Stomach (tissue), 19 donors: ENCODE measurements around the gene FAHD2B. TPM values are rescaled to one million over a fixed set of nuclear protein-coding genes. Genes with fewer than 3 reads are reported as not detected.
A peak's percentile ranks its signal among the peaks of the same experiment; 100 is the strongest.
"Not testable (repeated sequence)": the region's sequence is repeated elsewhere in the genome, so short reads cannot be mapped to it uniquely, and the experiment has no call there.

Experiments
- DNase-seq, 2 donors: peaks; one replicate each; pipeline versions ENCODE4 v3.0.0 to v3.0.0-alpha.2; 2013 to 2019
- H3K27ac ChIP-seq, 5 donors: fragments of 200-600 bp in 4 of 5; sonication (generic) in 4 of 5; one replicate each; pipeline ENCODE4 v1.5.1; 2013 to 2019; ENCODE audit warnings: mild to moderate bottlenecking in 1 of 5, moderate library complexity in 1 of 5
- H3K27me3 ChIP-seq, 3 donors: fragments of 200-600 bp; sonication (generic); one replicate each; pipeline ENCODE4 v1.5.1; 2017 to 2019; ENCODE audit warnings: mixed run types in 1 of 3
- H3K36me3 ChIP-seq, 4 donors: fragments of 200-600 bp; sonication (generic); 1 replicate in 3 of 4; 2 replicates in 1 of 4; pipeline ENCODE4 v1.5.1; 2016 to 2019
- H3K4me1 ChIP-seq, 4 donors: fragments of 200-600 bp; sonication (generic); one replicate each; pipeline ENCODE4 v1.5.1; 2016 to 2019
- H3K4me3 ChIP-seq, 4 donors: fragments of 200-600 bp; sonication (generic) in 3 of 4; one replicate each; pipeline ENCODE4 v1.5.1; 2016 to 2019; ENCODE audit warnings: mild to moderate bottlenecking in 1 of 4
- H3K9me3 ChIP-seq, 4 donors: fragments of 200-600 bp; sonication (generic); one replicate each; pipeline ENCODE4 v1.5.1; 2016 to 2019
- POLR2AphosphoS5 ChIP-seq, 3 donors: sonication (generic); formaldehyde crosslinking; IDR thresholded peaks; one replicate each; pipeline ENCODE4 v1.6.1; 2016; ENCODE audit warnings: antibody characterized with exemption in 3 of 3
- WGBS, 5 donors: extraction: QIAGEN DNeasy Blood & Tissue Kit in 3 of 5; methylation state at CpG; one replicate each; pipeline versions ENCODE4 v1.1.5 to v1.1.7; 2013 to 2018; 5-methylcytosine and 5-hydroxymethylcytosine counted together
- intact Hi-C: fragments of 100-400 bp; cut with DNase I; formaldehyde crosslinking; loops from one replicate; pipeline ENCODE4 v1.15.1; 2023; ENCODE audit warnings: low total_unique reads
- long read RNA-seq, 10 donors: transcript quantifications; one replicate each; lab custom pipeline, GENCODE V29; 2026
- polyA plus RNA-seq, 3 donors: library from polyadenylated mRNA; stranded (reverse); fragments of 200-250 nt; gene quantifications; one replicate each; pipeline ENCODE4 v1.2.3, GENCODE V29; 2013
- total RNA-seq, 5 donors: library from RNA; depleted of rRNA; stranded (reverse); fragments of >200 nt; gene quantifications; one replicate each; pipeline versions ENCODE4 v1.1.0 to v1.2.3, GENCODE V29; 2014 to 2016
- TF ChIP-seq, protein P1 (sequence below), 7 experiments: fragments of 450-650 bp in 4 of 7; fragments of 200-600 bp in 3 of 7; sonication (generic) in 3 of 7; IDR thresholded peaks; one replicate each; pipeline ENCODE4 v1.5.1; 2016 to 2019; ENCODE audit warnings: antibody characterized with exemption in 7 of 7, control low read depth in 2 of 7, mild to moderate bottlenecking in 1 of 7
- donor health status: healthy with polysubstance abuse.
- donor health status: Bipolar disorder and iron deficiency.
- donor health status: healthy.

The FAHD2B gene, protein sequence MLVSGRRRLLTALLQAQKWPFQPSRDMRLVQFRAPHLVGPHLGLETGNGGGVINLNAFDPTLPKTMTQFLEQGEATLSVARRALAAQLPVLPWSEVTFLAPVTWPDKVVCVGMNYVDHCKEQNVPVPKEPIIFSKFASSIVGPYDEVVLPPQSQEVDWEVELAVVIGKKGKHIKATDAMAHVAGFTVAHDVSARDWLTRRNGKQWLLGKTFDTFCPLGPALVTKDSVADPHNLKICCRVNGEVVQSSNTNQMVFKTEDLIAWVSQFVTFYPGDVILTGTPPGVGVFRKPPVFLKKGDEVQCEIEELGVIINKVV
- total RNA-seq (10 to 100 TPM in 2 of 5 donors, 1 to 10 TPM in 2, not detected in 1; 3.5 to 17.8 (median 10.9) TPM), polyA plus RNA-seq (10 to 100 TPM; 17.9 to 30.4 (median 19.2) TPM)
- long read RNA-seq, donor 1, partial matches to known transcripts: 0 of 4 reads
- long read RNA-seq, donor 1, other reads (novel, unspliced or antisense): 0 of 4 reads
- long read RNA-seq, donor 2, partial matches to known transcripts: 30 of 33 reads
- long read RNA-seq, donor 2, other reads (novel, unspliced or antisense): 0 of 33 reads
- long read RNA-seq, donor 3, partial matches to known transcripts: 0 of 5 reads
- long read RNA-seq, donor 3, other reads (novel, unspliced or antisense): 0 of 5 reads
- long read RNA-seq, donor 4: 0 reads
- long read RNA-seq, donor 5, transcript FAHD2B-202 (9 exons, 1,388 nt): major isoform, 8 of 10 reads
- long read RNA-seq, donor 5, partial matches to known transcripts: 0 of 10 reads
- long read RNA-seq, donor 5, other reads (novel, unspliced or antisense): 0 of 10 reads
- long read RNA-seq, donor 6: 0 reads
- long read RNA-seq, donor 7, partial matches to known transcripts: 0 of 5 reads
- long read RNA-seq, donor 7, other reads (novel, unspliced or antisense): 0 of 5 reads
- long read RNA-seq, donor 8, transcript FAHD2B-202 (9 exons, 1,388 nt): major isoform, 7 of 19 reads
- long read RNA-seq, donor 8, partial matches to known transcripts: 9 of 19 reads
- long read RNA-seq, donor 8, other reads (novel, unspliced or antisense): 0 of 19 reads
- long read RNA-seq, donor 9, transcript FAHD2B-202 (9 exons, 1,388 nt): major isoform, 5 of 10 reads
- long read RNA-seq, donor 9, transcript FAHD2B-201 (8 exons, 1,305 nt): major isoform, 5 of 10 reads
- long read RNA-seq, donor 9, partial matches to known transcripts: 0 of 10 reads
- long read RNA-seq, donor 9, other reads (novel, unspliced or antisense): 0 of 10 reads
- long read RNA-seq, donor 10, partial matches to known transcripts: 0 of 2 reads
- long read RNA-seq, donor 10, other reads (novel, unspliced or antisense): 0 of 2 reads

DNA sequence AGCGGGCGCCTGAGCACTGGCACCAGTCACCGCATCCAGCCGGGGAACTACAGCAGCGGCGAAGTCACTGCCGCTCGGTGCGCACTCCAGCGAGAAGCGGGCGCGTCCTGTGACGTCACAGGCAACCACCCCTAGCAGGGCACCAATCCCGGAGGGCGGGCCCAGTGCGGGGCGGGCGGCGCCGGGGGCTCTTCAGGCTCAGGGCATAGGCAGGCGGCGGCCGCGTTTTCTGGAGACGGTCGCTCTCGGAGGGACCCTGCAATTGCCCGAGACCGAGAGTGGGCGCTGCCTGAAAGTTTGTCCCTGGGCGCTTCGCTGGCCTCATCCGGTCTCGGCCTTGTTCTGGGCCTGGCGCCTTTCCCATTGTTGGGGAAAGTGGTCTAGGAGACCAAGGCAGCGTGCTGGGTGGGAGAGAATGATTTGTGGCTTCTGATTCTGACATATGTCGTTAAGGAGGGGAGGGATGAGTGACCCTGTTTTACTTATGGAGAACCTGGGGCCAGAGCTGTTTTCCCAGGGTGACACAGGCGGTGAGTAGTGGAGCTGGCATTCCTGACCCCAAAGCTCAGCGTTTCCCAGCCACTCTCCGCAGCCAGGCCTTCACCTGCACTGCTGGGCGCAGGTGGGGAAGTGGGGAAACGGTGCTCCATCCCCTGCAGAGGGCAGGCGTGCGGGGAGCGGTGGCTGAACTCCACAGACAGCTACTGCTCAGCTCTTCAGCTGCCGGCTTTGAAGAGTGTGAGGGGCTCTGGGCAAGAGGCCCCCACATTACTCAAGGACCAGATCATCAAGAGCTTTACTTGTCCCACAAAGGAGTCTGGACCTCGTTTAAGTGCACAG lies at the start of gene FAHD2B:
Gene FAHD2B (minus strand): TSS at position 111 of the 840 bp plus-strand sequence. CDS start 3,176 bp downstream, outside the sequence.
- 2 to 11% (median 6%) methylated on average over 5 to 38 of the region's 48 CpGs for WGBS, 5 donors
- H3K27ac ChIP-seq: peak within 1 kb of the TSS; percentile 56 to 83 (median 70)

DNA sequence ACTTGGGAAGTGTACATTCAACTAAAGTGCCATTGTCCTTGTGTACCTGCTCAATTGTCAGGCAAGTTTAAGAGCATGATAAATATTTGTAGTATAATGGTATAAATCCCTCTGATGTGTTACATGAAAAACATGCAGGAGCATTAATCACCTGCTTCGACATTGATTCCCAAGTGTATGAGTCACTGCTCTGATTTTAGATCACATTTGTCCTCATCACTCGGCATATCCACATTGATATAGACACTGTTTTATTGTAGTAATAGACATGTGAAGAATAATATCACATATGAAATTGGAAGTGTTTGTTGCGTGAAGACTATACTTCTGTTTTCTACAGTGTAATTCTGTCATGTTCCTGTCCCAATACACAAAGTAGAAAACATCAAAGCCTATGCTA lies 49.3 kb upstream of the FAHD2B start:
- H3K27me3 ChIP-seq, H3K4me1 ChIP-seq, intact Hi-C loops, H3K27ac ChIP-seq, H3K4me3 ChIP-seq, H3K9me3 ChIP-seq, DNase-seq: not testable (repeated sequence)
- peaks cover 12 to 37% (median 33%) of the 10 kb centered on the region in 4 donors for H3K36me3 ChIP-seq
- WGBS, 5 donors: 65 to 77% (median 71%) methylated on average over 3 of the region's 3 CpGs

More for the DNA sequence above, at the start of gene FAHD2B:
- peak within 1 kb of the TSS; percentile 31 to 47 (median 42) for H3K4me3 ChIP-seq
- peak; percentile 92 to 94 for DNase-seq
- H3K36me3 ChIP-seq: peaks cover 0 to 11% (median 0%) of the 10 kb centered on the region in 4 donors
- H3K9me3 ChIP-seq, H3K27me3 ChIP-seq, intact Hi-C loops: not testable (repeated sequence)
- peaks cover 7 to 15% (median 11%) of the 10 kb centered on the region in 4 donors for H3K4me1 ChIP-seq

DNA sequence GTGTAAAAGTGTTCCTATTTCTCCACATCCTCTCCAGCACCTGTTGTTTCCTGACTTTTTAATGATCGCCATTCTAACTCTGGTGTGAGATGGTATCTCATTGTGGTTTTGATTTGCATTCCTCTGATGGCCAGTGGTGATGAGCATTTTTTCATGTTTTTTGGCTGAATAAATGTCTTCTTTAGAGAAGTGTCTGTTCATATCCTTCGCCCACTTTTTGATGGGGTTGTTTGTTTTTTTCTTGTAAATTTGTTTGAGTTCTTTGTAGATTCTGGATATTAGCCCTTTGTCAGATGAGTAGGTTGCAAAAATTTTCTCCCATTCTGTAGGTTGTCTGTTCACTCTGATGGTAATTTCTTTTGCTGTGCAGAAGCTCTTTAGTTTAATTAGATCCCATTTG lies 34.4 kb upstream of the FAHD2B start:
- H3K9me3 ChIP-seq, H3K27me3 ChIP-seq, DNase-seq, intact Hi-C loops, H3K27ac ChIP-seq, H3K4me1 ChIP-seq, H3K36me3 ChIP-seq, H3K4me3 ChIP-seq: not testable (repeated sequence)
- WGBS, 5 donors: 89 to 98% (median 94%) methylated on average over 2 of the region's 2 CpGs

DNA sequence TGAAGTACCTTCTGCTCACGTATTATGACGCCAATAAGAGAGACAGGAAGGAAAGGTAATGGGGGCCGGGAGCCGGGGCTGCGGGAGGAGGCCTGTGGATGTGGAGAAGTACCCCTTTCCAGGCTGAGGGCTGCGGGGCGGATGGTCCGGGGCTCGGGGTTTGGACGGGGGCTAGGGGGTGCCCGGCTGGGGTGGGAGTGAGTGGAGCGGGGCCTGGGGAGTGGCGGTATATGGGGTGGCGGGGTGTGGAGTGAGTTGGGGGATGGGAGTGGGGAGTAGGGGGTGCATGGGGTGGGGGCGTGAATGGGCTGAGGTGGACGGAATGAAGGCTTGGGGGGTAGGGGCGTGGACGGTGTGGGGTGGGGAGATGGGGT lies 19.2 kb upstream of the FAHD2B start:
- Histone ChIP-seq H3K27ac (peak overlapping the region; percentile 91 to 98 (median 93)), H3K4me3 (peak overlapping the region; percentile 67 to 81 (median 74))
- DNase-seq: peak in 1 of 2 donors; percentile 34
- H3K9me3 ChIP-seq, H3K27me3 ChIP-seq, H3K4me1 ChIP-seq, intact Hi-C loops, H3K36me3 ChIP-seq: not testable (repeated sequence)
- 0 to 2% (median 2%) methylated on average over 5 to 18 of the region's 18 CpGs for WGBS, 5 donors

DNA sequence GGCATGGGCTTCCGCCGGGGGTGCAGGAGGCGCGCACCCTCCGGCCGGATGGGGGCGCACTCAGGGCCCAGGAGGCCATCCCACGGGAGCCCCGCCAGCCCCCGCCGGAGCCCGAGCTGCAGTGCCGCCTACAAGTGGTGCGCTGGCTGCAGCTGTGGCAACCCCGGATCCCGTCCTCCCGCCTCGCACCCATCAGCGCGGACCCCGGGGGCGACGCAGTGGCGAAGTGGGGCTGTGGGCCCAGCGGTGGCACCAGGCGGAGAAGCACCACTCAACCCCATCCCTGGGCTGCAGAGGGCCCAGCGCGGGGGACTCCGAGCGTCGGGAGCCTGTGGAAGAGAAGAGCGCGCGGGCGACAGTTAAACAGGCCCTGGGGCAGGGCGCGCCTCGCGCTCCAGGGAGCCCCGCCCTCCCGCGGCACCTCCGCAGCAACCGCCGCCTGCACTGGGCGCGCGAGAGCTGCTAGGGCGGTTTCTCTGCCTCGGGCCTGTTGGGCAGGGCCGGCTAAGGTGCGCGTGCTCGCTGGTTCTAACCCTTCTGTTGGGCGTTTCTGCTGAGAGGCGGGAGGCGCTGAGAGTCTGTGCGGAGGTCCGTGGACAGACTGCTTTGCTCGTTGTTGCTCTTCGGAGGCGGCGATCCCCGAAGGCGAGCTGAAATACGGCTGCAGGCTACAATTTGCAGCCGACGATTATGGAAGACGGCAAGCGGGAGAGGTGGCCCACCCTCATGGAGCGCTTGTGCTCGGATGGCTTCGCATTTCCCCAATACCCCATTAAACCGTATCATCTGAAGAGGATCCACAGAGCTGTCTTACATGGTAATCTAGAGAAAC lies 18.6 kb upstream of the FAHD2B start, which contains the start of gene ANKRD36:
Gene ANKRD36 (plus strand): TSS at position 104 of the 832 bp plus-strand sequence. CDS start 587 bp downstream, at position 691.
- H3K4me1 ChIP-seq, H3K27me3 ChIP-seq, intact Hi-C loops, H3K9me3 ChIP-seq, H3K36me3 ChIP-seq: not testable (repeated sequence)
- peak within 1 kb of the TSS; percentile 67 to 81 (median 74) for H3K4me3 ChIP-seq
- TF ChIP-seq POLR2AphosphoS5 (IDR thresholded peaks at IDR 0.05): peak in 1 of 3 donors; percentile 50
- TF ChIP-seq, protein P1, sequence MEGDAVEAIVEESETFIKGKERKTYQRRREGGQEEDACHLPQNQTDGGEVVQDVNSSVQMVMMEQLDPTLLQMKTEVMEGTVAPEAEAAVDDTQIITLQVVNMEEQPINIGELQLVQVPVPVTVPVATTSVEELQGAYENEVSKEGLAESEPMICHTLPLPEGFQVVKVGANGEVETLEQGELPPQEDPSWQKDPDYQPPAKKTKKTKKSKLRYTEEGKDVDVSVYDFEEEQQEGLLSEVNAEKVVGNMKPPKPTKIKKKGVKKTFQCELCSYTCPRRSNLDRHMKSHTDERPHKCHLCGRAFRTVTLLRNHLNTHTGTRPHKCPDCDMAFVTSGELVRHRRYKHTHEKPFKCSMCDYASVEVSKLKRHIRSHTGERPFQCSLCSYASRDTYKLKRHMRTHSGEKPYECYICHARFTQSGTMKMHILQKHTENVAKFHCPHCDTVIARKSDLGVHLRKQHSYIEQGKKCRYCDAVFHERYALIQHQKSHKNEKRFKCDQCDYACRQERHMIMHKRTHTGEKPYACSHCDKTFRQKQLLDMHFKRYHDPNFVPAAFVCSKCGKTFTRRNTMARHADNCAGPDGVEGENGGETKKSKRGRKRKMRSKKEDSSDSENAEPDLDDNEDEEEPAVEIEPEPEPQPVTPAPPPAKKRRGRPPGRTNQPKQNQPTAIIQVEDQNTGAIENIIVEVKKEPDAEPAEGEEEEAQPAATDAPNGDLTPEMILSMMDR (IDR thresholded peaks at IDR 0.05): peak in 5 of 7 experiments; percentile 30 to 49 (median 43)
- H3K27ac ChIP-seq: peak within 1 kb of the TSS; percentile 91 to 98 (median 93)
- peak; percentile 78 to 93 for DNase-seq
- WGBS, 5 donors: 0 to 2% (median 0%) methylated on average over 1 to 55 of the region's 74 CpGs
